Measurements from ENCODE around the gene MESD. TPM values are rescaled to one million over a fixed set of nuclear protein-coding genes. Genes with fewer than 3 reads are reported as not detected.

MESD gene
- total RNA-seq, 2 donors from 2014 or later = 31.7 to 35.8 TPM

DNA sequence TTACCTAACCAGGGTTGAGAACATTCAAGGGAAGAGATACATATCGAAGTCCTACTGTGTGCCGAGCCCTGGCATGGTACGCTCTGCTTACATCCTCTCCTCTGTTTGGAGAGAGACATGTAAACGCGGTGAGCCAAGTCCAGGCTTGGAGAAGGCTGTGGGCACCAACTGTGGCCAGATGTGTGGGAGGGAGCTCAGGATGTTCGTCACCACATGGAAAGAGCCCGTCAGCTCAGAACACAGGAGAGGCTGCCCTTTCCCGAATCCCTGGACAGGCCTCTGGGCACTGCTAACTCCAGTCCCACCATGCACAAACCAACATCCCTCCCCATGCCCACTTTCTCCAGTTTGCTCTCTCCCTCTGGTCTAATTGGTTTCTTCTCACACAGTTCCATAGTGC lies 43.0 kb downstream of the MESD start:
- H3K27me3 ChIP-seq (ENCODE audit: control insufficient read depth, insufficient read depth, low read length, poor library complexity, severe bottlenecking) = no peaks in the 10 kb centered on the region
- Mint-ChIP-seq H3K9me3 (no peaks in the 10 kb centered on the region), H3K27ac (no peak overlapping the region), H3K36me3 (ENCODE audit: low read depth) (peaks cover 42% of the 10 kb centered on the region), H3K4me3 (no peak overlapping the region), H3K27me3 (ENCODE audit: insufficient read depth) (no peaks in the 10 kb centered on the region), H3K4me1 (no peaks in the 10 kb centered on the region)
- H3K4me3 ChIP-seq (ENCODE audit: low read length) = no peak overlapping the region
- H3K9me3 ChIP-seq (ENCODE audit: control insufficient read depth, low read length) = no peaks in the 10 kb centered on the region
- H3K27ac ChIP-seq (ENCODE audit: low read depth, low read length) = no peak overlapping the region
- no peak overlapping the region for H3K9ac ChIP-seq (ENCODE audit: extremely low read depth, low read length, poor library complexity, severe bottlenecking)
- 91 to 97% methylated on average over 4 to 8 of the region's 8 CpGs for WGBS, 2 experiments (ENCODE audit: insufficient coverage in 1 of 2, insufficient read length in 1 of 2)
- H3K36me3 ChIP-seq (ENCODE audit: control insufficient read depth, insufficient read depth, low read length) = peaks cover 48% of the 10 kb centered on the region
- TF ChIP-seq, protein P1, sequence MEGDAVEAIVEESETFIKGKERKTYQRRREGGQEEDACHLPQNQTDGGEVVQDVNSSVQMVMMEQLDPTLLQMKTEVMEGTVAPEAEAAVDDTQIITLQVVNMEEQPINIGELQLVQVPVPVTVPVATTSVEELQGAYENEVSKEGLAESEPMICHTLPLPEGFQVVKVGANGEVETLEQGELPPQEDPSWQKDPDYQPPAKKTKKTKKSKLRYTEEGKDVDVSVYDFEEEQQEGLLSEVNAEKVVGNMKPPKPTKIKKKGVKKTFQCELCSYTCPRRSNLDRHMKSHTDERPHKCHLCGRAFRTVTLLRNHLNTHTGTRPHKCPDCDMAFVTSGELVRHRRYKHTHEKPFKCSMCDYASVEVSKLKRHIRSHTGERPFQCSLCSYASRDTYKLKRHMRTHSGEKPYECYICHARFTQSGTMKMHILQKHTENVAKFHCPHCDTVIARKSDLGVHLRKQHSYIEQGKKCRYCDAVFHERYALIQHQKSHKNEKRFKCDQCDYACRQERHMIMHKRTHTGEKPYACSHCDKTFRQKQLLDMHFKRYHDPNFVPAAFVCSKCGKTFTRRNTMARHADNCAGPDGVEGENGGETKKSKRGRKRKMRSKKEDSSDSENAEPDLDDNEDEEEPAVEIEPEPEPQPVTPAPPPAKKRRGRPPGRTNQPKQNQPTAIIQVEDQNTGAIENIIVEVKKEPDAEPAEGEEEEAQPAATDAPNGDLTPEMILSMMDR (conservative IDR thresholded peaks at IDR 0.05) = no peak
- H3K4me1 ChIP-seq (ENCODE audit: control insufficient read depth, insufficient read depth, low read length) = no peaks in the 10 kb centered on the region
- no peak for DNase-seq

DNA sequence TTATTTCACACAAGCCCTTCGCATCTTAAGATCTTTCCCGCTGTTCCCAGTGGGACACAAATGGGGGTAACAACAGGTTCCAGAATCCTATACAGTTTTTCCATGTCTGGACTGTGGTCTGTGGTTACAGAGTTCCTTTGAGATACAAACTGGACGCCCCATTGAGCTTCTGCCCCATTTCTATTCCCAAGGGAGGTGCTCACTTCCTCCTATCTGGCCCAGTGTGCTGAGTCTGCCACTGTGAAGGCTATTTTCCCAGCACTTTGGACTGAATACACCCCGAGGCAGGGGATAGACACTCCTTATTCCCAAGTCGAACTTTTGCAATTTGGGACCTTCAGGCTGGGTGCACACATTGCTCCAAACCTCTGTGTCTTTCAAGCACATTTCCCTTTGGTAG lies 44.0 kb downstream of the MESD start:
- H3K27ac Mint-ChIP-seq = no peak overlapping the region
- no peak overlapping the region for H3K9ac ChIP-seq (ENCODE audit: extremely low read depth, low read length, poor library complexity, severe bottlenecking)
- 90 to 93% methylated on average over 2 to 5 of the region's 5 CpGs for WGBS, 2 experiments (ENCODE audit: insufficient coverage in 1 of 2, insufficient read length in 1 of 2)
- H3K27ac ChIP-seq (ENCODE audit: low read depth, low read length) = no peak overlapping the region
- H3K4me3 Mint-ChIP-seq = no peak overlapping the region
- H3K9me3 ChIP-seq (ENCODE audit: control insufficient read depth, low read length) = no peaks in the 10 kb centered on the region
- no peak overlapping the region for H3K4me3 ChIP-seq (ENCODE audit: low read length)
- no peaks in the 10 kb centered on the region for H3K4me1 ChIP-seq (ENCODE audit: control insufficient read depth, insufficient read depth, low read length)
- TF ChIP-seq, protein P1 (conservative IDR thresholded peaks at IDR 0.05) = no peak
- H3K36me3 ChIP-seq (ENCODE audit: control insufficient read depth, insufficient read depth, low read length) = peaks cover 42% of the 10 kb centered on the region
- H3K4me1 Mint-ChIP-seq = no peaks in the 10 kb centered on the region
- no peaks in the 10 kb centered on the region for H3K27me3 Mint-ChIP-seq (ENCODE audit: insufficient read depth)
- DNase-seq = no peak
- H3K9me3 Mint-ChIP-seq = no peaks in the 10 kb centered on the region
- peaks cover 40% of the 10 kb centered on the region for H3K36me3 Mint-ChIP-seq (ENCODE audit: low read depth)
- H3K27me3 ChIP-seq (ENCODE audit: control insufficient read depth, insufficient read depth, low read length, poor library complexity, severe bottlenecking) = no peaks in the 10 kb centered on the region

DNA sequence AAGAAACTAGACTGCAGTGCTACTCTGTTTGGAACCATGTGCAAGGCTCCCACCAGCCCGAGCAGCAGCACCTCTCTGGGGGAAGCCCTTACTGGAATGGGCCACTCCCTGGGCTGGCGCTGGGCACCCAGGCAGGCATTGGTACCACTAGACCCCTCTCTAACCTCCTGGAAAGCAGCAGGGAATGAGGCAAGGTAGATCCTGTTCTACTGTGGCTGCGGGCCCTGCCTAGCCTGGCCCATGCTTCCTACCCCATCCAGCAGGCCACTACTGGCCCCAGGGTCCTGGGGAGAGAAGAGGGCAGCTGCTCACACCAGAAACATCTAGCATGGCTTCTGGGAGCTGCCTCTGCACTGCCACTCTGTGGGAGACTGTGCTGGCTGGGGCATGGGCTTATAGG lies 44.8 kb downstream of the MESD start:
- no peak overlapping the region for H3K4me3 Mint-ChIP-seq
- no peak overlapping the region for H3K4me3 ChIP-seq (ENCODE audit: low read length)
- H3K9me3 Mint-ChIP-seq = no peaks in the 10 kb centered on the region
- no peak for DNase-seq
- H3K27me3 Mint-ChIP-seq (ENCODE audit: insufficient read depth) = no peaks in the 10 kb centered on the region
- H3K27ac Mint-ChIP-seq = no peak overlapping the region
- TF ChIP-seq, protein P1 (conservative IDR thresholded peaks at IDR 0.05) = no peak
- WGBS, 2 experiments (ENCODE audit: insufficient coverage in 1 of 2, insufficient read length in 1 of 2) = 94 to 100% methylated on average over 1 to 3 of the region's 3 CpGs
- H3K27me3 ChIP-seq (ENCODE audit: control insufficient read depth, insufficient read depth, low read length, poor library complexity, severe bottlenecking) = no peaks in the 10 kb centered on the region
- peaks cover 39% of the 10 kb centered on the region for H3K36me3 ChIP-seq (ENCODE audit: control insufficient read depth, insufficient read depth, low read length)
- no peaks in the 10 kb centered on the region for H3K4me1 Mint-ChIP-seq
- no peak overlapping the region for H3K27ac ChIP-seq (ENCODE audit: low read depth, low read length)
- H3K9me3 ChIP-seq (ENCODE audit: control insufficient read depth, low read length) = no peaks in the 10 kb centered on the region
- H3K9ac ChIP-seq (ENCODE audit: extremely low read depth, low read length, poor library complexity, severe bottlenecking) = no peak overlapping the region
- H3K4me1 ChIP-seq (ENCODE audit: control insufficient read depth, insufficient read depth, low read length) = no peaks in the 10 kb centered on the region
- peaks cover 37% of the 10 kb centered on the region for H3K36me3 Mint-ChIP-seq (ENCODE audit: low read depth)
